NCI-H2196 treated with DMSO at 0.1 percent for 48 hours (cell line): ENCODE measurements around the gene MACROH2A2.
"Not testable (repeated sequence)": the region's sequence is repeated elsewhere in the genome, so short reads cannot be mapped to it uniquely, and the experiment has no call there.

Experiments used
- DNase-seq: peaks from one replicate; lab custom pipeline; 2025; ENCODE audit not compliant: unreplicated experiment; lab: John Stamatoyannopoulos, UW

The MACROH2A2 gene

GRCh38 chr10:70052462-70053217, at the start of gene MACROH2A2:
Gene MACROH2A2, plus strand, starts transcription at chr10:70052846. Its CDS starts 22,813 bp downstream, at chr10:70075659.
- DNase-seq = no peak

DNA sequence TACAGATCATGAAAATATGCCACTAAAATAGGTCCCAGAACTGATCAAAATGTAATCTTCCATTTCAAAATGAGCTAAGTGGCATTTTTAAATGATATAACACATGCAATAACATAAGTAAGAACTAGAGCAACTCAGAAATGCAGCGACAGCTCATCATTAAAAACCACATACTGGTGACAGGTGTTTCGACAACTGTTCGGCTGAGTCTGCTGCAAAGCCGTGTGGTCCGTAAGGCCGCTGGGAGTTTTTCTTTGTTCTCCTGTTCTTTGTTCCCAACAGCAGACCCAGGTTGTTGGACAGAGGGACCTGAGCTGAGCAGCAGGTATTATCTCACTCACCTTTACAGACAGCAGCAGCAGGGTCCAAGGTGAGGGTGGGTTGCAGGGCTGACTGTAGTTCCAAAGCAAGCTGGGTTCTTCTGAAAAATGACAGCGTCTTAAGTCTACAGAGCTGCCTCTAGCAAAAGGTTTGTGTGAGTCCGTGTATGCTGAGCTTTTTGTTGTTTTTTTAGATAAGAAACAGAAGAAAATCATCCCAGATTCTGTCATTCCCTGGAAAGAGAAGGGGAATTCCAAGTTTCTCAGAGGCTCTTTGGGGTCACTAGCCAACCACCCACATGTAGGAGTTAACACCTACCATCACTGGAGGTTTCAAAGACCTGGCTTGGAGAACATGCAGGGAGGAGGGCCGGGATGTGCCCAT, 45.4 kb upstream of the MACROH2A2 start:
- no peak for DNase-seq

DNA sequence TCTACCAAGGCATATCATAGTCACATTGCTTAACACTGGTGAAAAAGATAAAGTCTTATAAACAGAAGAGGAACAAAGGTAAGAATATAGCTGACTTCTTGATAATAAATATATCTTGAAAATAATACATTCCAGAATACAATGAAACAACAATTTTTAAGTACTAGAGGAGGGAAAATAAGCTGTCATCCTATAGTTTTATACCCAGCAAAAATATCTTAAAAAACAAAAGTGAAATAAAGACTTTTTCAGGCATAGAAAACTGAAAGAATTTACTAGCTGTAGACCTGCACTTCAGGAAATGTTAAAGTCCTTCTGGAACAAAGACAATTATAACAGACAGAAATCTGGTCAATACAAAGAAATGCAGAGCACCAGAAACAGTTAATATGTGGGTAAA, 21.4 kb upstream of the MACROH2A2 start:
- no peak for DNase-seq

GRCh38 chr10:70032667-70033289, 19.9 kb upstream of the MACROH2A2 start:
- no peak for DNase-seq

- no peak for DNase-seq
Measured at GRCh38 chr10:70034232-70034631, 18.4 kb upstream of the MACROH2A2 start.

DNA sequence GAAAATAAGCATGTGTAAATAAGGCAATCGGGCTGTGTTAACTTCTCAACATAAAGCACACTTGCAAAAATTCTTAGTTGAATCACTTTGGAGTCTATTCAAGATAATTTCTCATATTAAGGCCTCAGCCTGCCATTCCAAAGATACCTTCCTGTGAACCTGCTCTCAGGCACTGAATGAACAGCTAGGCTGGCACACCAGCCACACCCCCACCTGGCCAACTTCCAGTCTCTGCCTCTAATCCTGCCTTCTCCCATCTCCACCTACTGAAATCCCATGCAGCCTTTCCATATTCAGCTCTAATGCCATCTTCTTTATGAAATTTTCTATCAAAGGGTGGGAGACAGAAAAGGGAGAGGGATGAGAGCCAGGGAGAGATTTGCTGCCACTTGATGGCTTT, 17.1 kb upstream of the MACROH2A2 start:
- DNase-seq = no peak

DNA sequence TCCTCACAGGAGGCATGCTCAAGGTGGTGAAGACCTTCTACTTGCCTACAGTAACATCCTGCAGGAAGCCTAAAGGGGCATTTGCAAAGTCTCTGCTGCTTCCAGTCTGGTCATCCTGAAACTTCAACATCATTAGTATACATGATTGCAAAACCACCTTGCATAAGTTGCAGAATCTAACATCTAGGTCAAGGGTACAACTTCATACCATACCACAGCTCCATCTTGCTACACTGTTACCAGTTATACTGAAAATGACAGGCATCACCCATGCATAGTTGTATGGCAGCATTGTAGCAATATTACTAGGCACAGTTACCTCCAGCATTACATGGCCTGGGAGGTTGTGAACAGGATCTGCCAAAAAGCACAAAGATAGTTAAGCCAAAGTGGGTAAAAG, 13.7 kb upstream of the MACROH2A2 start:
- DNase-seq = no peak

DNA sequence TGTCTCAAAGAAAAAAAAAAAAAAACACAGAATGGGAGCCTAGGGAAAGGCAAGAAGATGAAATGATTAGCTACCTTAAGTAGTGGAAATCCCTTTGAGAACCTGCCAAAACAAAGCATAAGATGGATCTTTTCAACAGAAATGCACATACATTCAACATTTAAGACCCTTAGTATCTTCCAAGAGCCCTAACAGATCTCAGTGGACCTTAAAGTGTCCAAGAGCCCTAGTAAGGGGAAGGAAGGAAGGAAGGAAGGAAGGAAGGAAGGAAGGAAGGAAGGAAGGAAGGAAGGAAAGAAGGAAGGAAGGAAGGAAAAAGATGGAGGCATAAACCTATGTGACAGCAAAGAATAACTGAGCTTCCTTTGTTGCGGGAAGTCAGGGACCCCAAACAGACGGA, 11.6 kb upstream of the MACROH2A2 start:
- no peak for DNase-seq

DNA sequence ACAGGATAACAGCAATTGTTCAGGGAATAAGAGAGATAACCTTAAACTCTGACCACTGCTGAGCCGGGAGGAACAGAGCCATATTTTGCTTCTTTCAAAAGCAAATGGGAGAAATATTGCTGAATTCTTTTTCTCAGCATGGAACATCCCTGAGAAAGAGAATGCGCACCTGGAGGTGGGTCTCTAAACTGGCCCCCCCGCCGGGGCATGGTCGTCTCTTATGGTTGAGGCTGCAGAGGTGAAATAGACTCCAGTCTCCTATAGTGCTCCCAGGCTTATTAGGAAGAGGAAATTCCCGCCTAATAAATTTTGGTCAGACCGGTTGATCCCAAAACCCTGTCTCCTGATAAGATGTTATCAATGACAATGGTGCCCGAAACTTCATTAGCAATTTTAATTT, 10.9 kb upstream of the MACROH2A2 start:
- not testable (repeated sequence) for DNase-seq

DNA sequence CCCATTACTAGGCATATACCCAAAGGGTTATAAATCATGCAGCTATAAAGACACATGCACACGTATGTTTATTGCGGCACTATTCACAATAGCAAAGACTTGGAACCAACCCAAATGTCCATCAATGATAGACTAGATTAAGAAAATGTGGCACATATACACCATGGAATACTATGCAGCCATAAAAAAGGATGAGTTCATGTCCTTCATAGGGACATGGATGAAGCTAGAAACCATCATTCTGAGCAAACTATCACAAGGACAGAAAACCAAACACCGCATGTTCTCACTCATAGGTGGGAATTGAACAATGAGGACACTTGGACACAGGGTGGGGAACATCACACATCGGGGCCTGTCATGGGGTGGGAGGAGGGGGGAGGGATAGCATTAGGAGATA, 5.6 kb upstream of the MACROH2A2 start:
- DNase-seq = not testable (repeated sequence)

GRCh38 chr10:70048030-70048723, 4.5 kb upstream of the MACROH2A2 start:
- DNase-seq = no peak

GRCh38 chr10:70051848-70052247, 798 bp upstream of the MACROH2A2 start:
- no peak for DNase-seq

DNA sequence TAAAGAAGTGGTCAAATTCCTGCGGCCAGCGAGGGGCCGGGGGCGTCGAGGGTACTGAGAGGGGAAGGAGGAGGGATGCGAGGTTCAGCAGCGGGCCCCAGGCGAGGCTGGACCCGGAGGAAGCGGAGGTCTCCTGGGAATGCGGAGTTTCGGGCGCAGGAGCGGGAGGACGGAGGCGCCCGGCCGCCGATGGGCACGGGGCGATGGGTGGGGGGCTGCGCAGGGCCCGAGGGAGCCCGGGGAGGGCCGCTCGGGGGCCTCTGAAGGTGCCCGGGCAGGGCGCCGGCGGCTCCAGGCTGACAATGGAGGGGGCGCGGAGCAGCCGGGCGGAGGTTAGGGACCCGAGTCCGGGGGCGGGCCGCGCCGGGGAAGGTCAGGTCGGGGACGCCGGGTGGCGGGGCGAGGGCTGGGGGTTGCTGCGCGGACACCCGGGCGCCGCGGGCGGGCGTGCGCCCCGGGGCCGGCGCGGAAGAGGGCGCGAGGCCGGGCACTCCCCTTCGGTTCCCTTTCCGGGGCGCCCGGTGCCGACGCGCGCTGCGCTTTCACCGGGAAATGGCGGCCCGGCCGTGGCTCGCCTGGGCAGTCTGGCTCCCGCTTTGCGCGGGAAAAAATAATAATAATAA, 683 bp downstream of the MACROH2A2 start:
- no peak for DNase-seq

- no peak for DNase-seq
Measured at GRCh38 chr10:70053841-70054288, 1.2 kb downstream of the MACROH2A2 start.

GRCh38 chr10:70054902-70055301, 2.3 kb downstream of the MACROH2A2 start:
- no peak for DNase-seq

DNA sequence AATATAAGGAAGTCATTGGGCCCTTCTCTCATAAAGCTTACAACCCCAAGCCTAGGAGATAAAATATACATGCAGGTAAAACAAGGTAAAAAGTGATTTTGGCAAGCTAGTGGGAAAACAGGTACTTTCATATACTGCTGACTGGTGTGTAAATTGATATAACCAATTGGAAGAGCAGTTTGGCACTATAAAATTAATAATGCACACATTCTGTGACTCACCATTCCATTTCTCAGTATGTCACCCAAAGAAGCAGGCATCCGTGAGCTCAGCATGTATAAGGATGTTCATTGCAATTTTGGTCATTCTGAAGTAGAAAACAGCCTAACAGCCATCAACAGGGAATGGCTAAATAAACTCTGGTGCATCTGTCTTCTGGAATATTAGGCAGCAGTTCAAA, 2.9 kb downstream of the MACROH2A2 start:
- DNase-seq = no peak

GRCh38 chr10:70057306-70057705, 4.7 kb downstream of the MACROH2A2 start:
- no peak for DNase-seq

- DNase-seq = no peak
Measured at GRCh38 chr10:70060389-70060788, 7.7 kb downstream of the MACROH2A2 start.

- no peak for DNase-seq
Measured at GRCh38 chr10:70063418-70064098, 10.9 kb downstream of the MACROH2A2 start.

DNA sequence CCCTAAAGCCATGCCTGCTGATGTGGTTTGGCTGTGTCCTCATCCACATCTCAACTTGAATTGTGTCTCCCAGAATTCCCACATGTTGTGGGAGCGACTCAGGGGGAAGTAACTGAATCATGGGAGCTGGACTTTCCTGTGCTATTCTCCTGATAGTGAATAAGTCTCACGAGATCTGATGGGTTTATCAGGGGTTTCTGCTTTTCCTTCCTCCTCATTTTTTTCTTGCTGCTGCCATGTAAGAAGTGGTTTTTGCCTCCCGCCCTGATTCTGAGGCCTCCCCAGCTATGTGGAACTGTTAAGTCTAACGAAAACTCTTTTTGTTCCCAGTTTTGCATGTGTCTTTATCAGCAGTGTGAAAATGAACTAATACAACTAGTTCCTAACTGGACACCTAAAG, 11.8 kb downstream of the MACROH2A2 start:
- DNase-seq = no peak
